ENCODE results near the gene DAPK2. TPM values are rescaled to one million over a fixed set of nuclear protein-coding genes. Genes with fewer than 3 reads are reported as not detected.

The DAPK2 gene
- total and polyA plus RNA-seq, 2 of the 4 experiments (the other 2 are of a cell fraction) = 0.34 to 0.36 TPM

GRCh38 chr15:63971904-63972303 lies 74.4 kb downstream of the DAPK2 start:
- ChIA-PET POLR2A (ENCODE audit: unreplicated experiment) (no interaction called here), CTCF (interaction anchor here (1.2 kb wide), 1 partner anchor 75 kb away, joined by 3 read pairs; the partner anchor contains the start of gene DAPK2)
- Histone ChIP-seq H2AK5ac (ENCODE audit: low read depth, low read length) (no peak overlapping the region), H3K4ac (ENCODE audit: low read depth, low read length) (no peak overlapping the region), H2BK120ac (ENCODE audit: low read depth, low read length) (no peak overlapping the region), H3K27ac (ENCODE audit: insufficient read depth, low read length) (no peak overlapping the region), H3K79me1 (ENCODE audit: low read depth in 1 of 2, low read length in 2 of 2) (no peaks in the 10 kb centered on the region), H3K14ac (replicated peaks; ENCODE audit: low read depth, low read length) (no peak overlapping the region), H3K27me3 (ENCODE audit: control insufficient read depth, insufficient read depth, low read length) (0 out of 2 replicates have a peak, but pooled peaks cover 6% of the 10 kb centered on the region), H3K23ac (ENCODE audit: low read depth, low read length) (no peak overlapping the region), H2BK15ac (ENCODE audit: low read depth, low read length) (no peak overlapping the region), H3K9ac (ENCODE audit: low read depth, low read length) (no peak overlapping the region), H3K4me3 (ENCODE audit: insufficient read depth, low read depth, low read length) (no peak overlapping the region), H3K18ac (ENCODE audit: low read depth, low read length) (no peak overlapping the region), H2AK9ac (replicated peaks; ENCODE audit: low read depth, low read length, poor library complexity) (no peak overlapping the region), H3K9me1 (ENCODE audit: insufficient read depth, low read length) (no peaks in the 10 kb centered on the region), H3K9me3 (ENCODE audit: control insufficient read depth, insufficient read depth, low read length) (no peaks in the 10 kb centered on the region), H3K4me2 (ENCODE audit: low read depth, low read length) (no peak overlapping the region), H4K20me1 (ENCODE audit: insufficient read depth, low read length) (no peaks in the 10 kb centered on the region), H2BK5ac (ENCODE audit: low read depth, low read length, poor library complexity, severe bottlenecking) (no peak overlapping the region), H3K4me1 (ENCODE audit: control insufficient read depth, insufficient read depth, low read length) (peaks cover 10% of the 10 kb centered on the region), H3K56ac (ENCODE audit: extremely low read depth, insufficient read depth, low read length) (no peak overlapping the region), H3K36me3 (ENCODE audit: control insufficient read depth, insufficient read depth, low read length) (no peaks in the 10 kb centered on the region), H4K8ac (ENCODE audit: low read depth in 2 of 2, low read length in 2 of 2) (no peak overlapping the region), H2AFZ (replicated peaks; ENCODE audit: low read length, poor library complexity) (no peak overlapping the region), H4K5ac (ENCODE audit: low read depth, low read length) (no peak overlapping the region), H2BK20ac (ENCODE audit: low read depth, low read length) (no peak overlapping the region; the same call in 1 of the 2 replicates), H4K91ac (ENCODE audit: insufficient read depth, low read depth, low read length) (no peak overlapping the region)
- in situ Hi-C loops (cut with MboI; ENCODE audit: low sequenced_read_pairs) (no loop called here), intact Hi-C loops (cut with micrococcal nuclease) (no loop called here), dilution Hi-C loops (cut with HindIII; ENCODE audit: low sequenced_read_pairs, unreplicated experiment) (no loop called here)
- BruUV-seq (replicated peaks) = no TSS peak
- no peak for ATAC-seq (ENCODE audit: low read depth)
- TF ChIP-seq RAD21 (IDR thresholded peaks at IDR 0.05; ENCODE audit: low read length) (no peak), NFE2L2 (IDR thresholded peaks at IDR 0.05; ENCODE audit: low read depth, low read length) (no peak), MAZ (IDR thresholded peaks at IDR 0.05; ENCODE audit: borderline replicate concordance, low read depth, low read length) (no peak), MAFK (IDR thresholded peaks at IDR 0.05; ENCODE audit: low read depth, low read length) (no peak), MXI1 (IDR thresholded peaks at IDR 0.05; ENCODE audit: borderline replicate concordance, low read depth, low read length) (no peak), RFX5 (IDR thresholded peaks at IDR 0.05; ENCODE audit: low read depth, low read length) (no peak), FOS (IDR thresholded peaks at IDR 0.05; ENCODE audit: low read depth, low read length) (no peak), CTCF (conservative IDR thresholded peaks at IDR 0.05; ENCODE audit: low read depth, low read length) (no peak), POLR2A (IDR thresholded peaks at IDR 0.05; ENCODE audit: low read depth, low read length) (no peak), USF2 (IDR thresholded peaks at IDR 0.05; ENCODE audit: low read depth, low read length) (no peak), SMC3 (IDR thresholded peaks at IDR 0.05; ENCODE audit: low read depth, low read length) (no peak), BHLHE40 (IDR thresholded peaks at IDR 0.05; ENCODE audit: low read depth, low read length) (no peak), RCOR1 (IDR thresholded peaks at IDR 0.05; ENCODE audit: insufficient replicate concordance, low read length) (no peak), CHD1 (IDR thresholded peaks at IDR 0.05; ENCODE audit: low read depth, low read length) (no peak)
- TF ChIP-seq, protein P1, sequence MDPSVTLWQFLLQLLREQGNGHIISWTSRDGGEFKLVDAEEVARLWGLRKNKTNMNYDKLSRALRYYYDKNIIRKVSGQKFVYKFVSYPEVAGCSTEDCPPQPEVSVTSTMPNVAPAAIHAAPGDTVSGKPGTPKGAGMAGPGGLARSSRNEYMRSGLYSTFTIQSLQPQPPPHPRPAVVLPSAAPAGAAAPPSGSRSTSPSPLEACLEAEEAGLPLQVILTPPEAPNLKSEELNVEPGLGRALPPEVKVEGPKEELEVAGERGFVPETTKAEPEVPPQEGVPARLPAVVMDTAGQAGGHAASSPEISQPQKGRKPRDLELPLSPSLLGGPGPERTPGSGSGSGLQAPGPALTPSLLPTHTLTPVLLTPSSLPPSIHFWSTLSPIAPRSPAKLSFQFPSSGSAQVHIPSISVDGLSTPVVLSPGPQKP (IDR thresholded peaks at IDR 0.05; ENCODE audit: borderline replicate concordance, low read depth, low read length) = no peak
- DNase-seq = no peak
- no CpG with 5 or more reads among the region's 1 CpG for WGBS, 2 experiments (ENCODE audit: extremely low coverage in 2 of 2, insufficient read length in 1 of 2)
